ENCODE results near the gene NYNRIN.

Gene NYNRIN

GRCh38 chr14:24360281-24360680, 38.5 kb upstream of the NYNRIN start:
- Histone ChIP-seq H3K4me1 (ENCODE audit: control insufficient read depth in 2 of 2, insufficient read depth in 1 of 2, low read depth in 1 of 2, low read length in 2 of 2) (no peaks in the 10 kb centered on the region), H2BK15ac (ENCODE audit: low read length) (no peak overlapping the region), H3K27ac (replicated peaks; ENCODE audit: low read length) (no peak overlapping the region), H3K18ac (ENCODE audit: low read length) (no peak overlapping the region), H3K27me3 (ENCODE audit: control insufficient read depth in 3 of 3, insufficient read depth in 3 of 3, low read depth in 1 of 3, low read length in 3 of 3) (peaks cover 0 to 32% (median 2%) of the 10 kb centered on the region in 3 experiments), H3K14ac (ENCODE audit: low read length) (no peak overlapping the region), H2AFZ (ENCODE audit: low read length) (no peak overlapping the region), H2AK5ac (ENCODE audit: low read depth, low read length) (no peak overlapping the region), H3K9me3 (replicated peaks in 1 of 2; ENCODE audit: control insufficient read depth in 2 of 2, insufficient read depth in 1 of 2, low read depth in 1 of 2, low read length in 2 of 2) (no peaks in the 10 kb centered on the region), H2BK12ac (ENCODE audit: low read length) (no peak overlapping the region), H3K4me2 (ENCODE audit: insufficient read depth, low read length, poor library complexity, severe bottlenecking) (no peak overlapping the region), H3K9ac (ENCODE audit: low read depth, low read length, poor library complexity) (no peak overlapping the region), H3K79me1 (ENCODE audit: low read depth, low read length) (no peaks in the 10 kb centered on the region), H3K23ac (ENCODE audit: low read depth, low read length, poor library complexity) (no peak overlapping the region), H2BK5ac (ENCODE audit: low read length) (no peak overlapping the region), H3K36me3 (replicated peaks in 1 of 2; ENCODE audit: control insufficient read depth in 2 of 2, insufficient read depth in 2 of 2, low read length in 2 of 2) (no peaks in the 10 kb centered on the region), H3K4me3 (ENCODE audit: low read length in 2 of 2) (no peak overlapping the region), H4K8ac (ENCODE audit: low read depth, low read length) (no peak overlapping the region), H3K4ac (ENCODE audit: low read length) (no peak overlapping the region), H4K91ac (ENCODE audit: low read depth, low read length, poor library complexity) (no peak overlapping the region), H2BK120ac (ENCODE audit: low read depth, low read length) (no peak overlapping the region)
- WGBS, 2 donors (ENCODE audit: extremely low coverage in 2 of 2, insufficient read length in 2 of 2, insufficient replicate concordance in 1 of 2), result no CpG with 5 or more reads among the region's 3 CpGs
- no peak for DNase-seq (ENCODE audit: low spot score)

GRCh38 chr14:24361326-24361725, 37.5 kb upstream of the NYNRIN start:
- Histone ChIP-seq H3K4me3 (ENCODE audit: low read length in 2 of 2) (no peak overlapping the region), H2BK12ac (ENCODE audit: low read length) (no peak overlapping the region), H2BK120ac (ENCODE audit: low read depth, low read length) (no peak overlapping the region), H3K79me1 (ENCODE audit: low read depth, low read length) (no peaks in the 10 kb centered on the region), H3K4ac (ENCODE audit: low read length) (no peak overlapping the region), H3K36me3 (replicated peaks in 1 of 2; ENCODE audit: control insufficient read depth in 2 of 2, insufficient read depth in 2 of 2, low read length in 2 of 2) (no peaks in the 10 kb centered on the region), H3K14ac (ENCODE audit: low read length) (no peak overlapping the region), H4K8ac (ENCODE audit: low read depth, low read length) (no peak overlapping the region), H3K9me3 (replicated peaks in 1 of 2; ENCODE audit: control insufficient read depth in 2 of 2, insufficient read depth in 1 of 2, low read depth in 1 of 2, low read length in 2 of 2) (no peaks in the 10 kb centered on the region), H4K91ac (ENCODE audit: low read depth, low read length, poor library complexity) (no peak overlapping the region), H3K4me2 (ENCODE audit: insufficient read depth, low read length, poor library complexity, severe bottlenecking) (no peak overlapping the region), H2AK5ac (ENCODE audit: low read depth, low read length) (no peak overlapping the region), H2BK5ac (ENCODE audit: low read length) (no peak overlapping the region), H3K27ac (replicated peaks; ENCODE audit: low read length) (no peak overlapping the region), H3K4me1 (ENCODE audit: control insufficient read depth in 2 of 2, insufficient read depth in 1 of 2, low read depth in 1 of 2, low read length in 2 of 2) (peaks cover 2 to 6% of the 10 kb centered on the region in 2 donors), H3K27me3 (ENCODE audit: control insufficient read depth in 3 of 3, insufficient read depth in 3 of 3, low read depth in 1 of 3, low read length in 3 of 3) (peaks cover 0 to 32% (median 2%) of the 10 kb centered on the region in 3 experiments), H3K9ac (ENCODE audit: low read depth, low read length, poor library complexity) (no peak overlapping the region), H3K18ac (ENCODE audit: low read length) (no peak overlapping the region), H2BK15ac (ENCODE audit: low read length) (no peak overlapping the region), H3K23ac (ENCODE audit: low read depth, low read length, poor library complexity) (no peak overlapping the region), H2AFZ (ENCODE audit: low read length) (no peak overlapping the region)
- WGBS, 2 donors (ENCODE audit: extremely low coverage in 2 of 2, insufficient read length in 2 of 2, insufficient replicate concordance in 1 of 2), result no CpG with 5 or more reads among the region's 2 CpGs
- no peak for DNase-seq (ENCODE audit: low spot score)

- Histone ChIP-seq H3K23ac (ENCODE audit: low read depth, low read length, poor library complexity) (no peak overlapping the region), H2BK120ac (ENCODE audit: low read depth, low read length) (no peak overlapping the region), H2AFZ (ENCODE audit: low read length) (no peak overlapping the region), H2AK5ac (ENCODE audit: low read depth, low read length) (no peak overlapping the region), H3K79me1 (ENCODE audit: low read depth, low read length) (no peaks in the 10 kb centered on the region), H3K9me3 (replicated peaks in 1 of 2; ENCODE audit: control insufficient read depth in 2 of 2, insufficient read depth in 1 of 2, low read depth in 1 of 2, low read length in 2 of 2) (no peaks in the 10 kb centered on the region), H3K36me3 (replicated peaks in 1 of 2; ENCODE audit: control insufficient read depth in 2 of 2, insufficient read depth in 2 of 2, low read length in 2 of 2) (no peaks in the 10 kb centered on the region), H3K27me3 (ENCODE audit: control insufficient read depth in 3 of 3, insufficient read depth in 3 of 3, low read depth in 1 of 3, low read length in 3 of 3) (peaks cover 0 to 30% (median 2%) of the 10 kb centered on the region in 3 experiments), H2BK5ac (ENCODE audit: low read length) (no peak overlapping the region), H3K27ac (replicated peaks; ENCODE audit: low read length) (no peak overlapping the region), H3K4ac (ENCODE audit: low read length) (no peak overlapping the region), H3K9ac (ENCODE audit: low read depth, low read length, poor library complexity) (no peak overlapping the region), H4K91ac (ENCODE audit: low read depth, low read length, poor library complexity) (no peak overlapping the region), H4K8ac (ENCODE audit: low read depth, low read length) (no peak overlapping the region), H2BK12ac (ENCODE audit: low read length) (no peak overlapping the region), H3K4me2 (ENCODE audit: insufficient read depth, low read length, poor library complexity, severe bottlenecking) (no peak overlapping the region), H3K4me3 (ENCODE audit: low read length in 2 of 2) (no peak overlapping the region), H3K4me1 (ENCODE audit: control insufficient read depth in 2 of 2, insufficient read depth in 1 of 2, low read depth in 1 of 2, low read length in 2 of 2) (peaks cover 2 to 6% of the 10 kb centered on the region in 2 donors), H2BK15ac (ENCODE audit: low read length) (no peak overlapping the region), H3K18ac (ENCODE audit: low read length) (no peak overlapping the region), H3K14ac (ENCODE audit: low read length) (no peak overlapping the region)
- no peak for DNase-seq (ENCODE audit: low spot score)
- whole genome bisulfite sequencing, 2 donors (ENCODE audit: extremely low coverage in 2 of 2, insufficient read length in 2 of 2, insufficient replicate concordance in 1 of 2), result no CpG with 5 or more reads among the region's 2 CpGs
Measured at GRCh38 chr14:24362241-24362960, 36.4 kb upstream of the NYNRIN start.

GRCh38 chr14:24363401-24363800, 35.4 kb upstream of the NYNRIN start:
- no peaks in the 10 kb centered on the region for H3K36me3 ChIP-seq (replicated peaks in 1 of 2; ENCODE audit: control insufficient read depth in 2 of 2, insufficient read depth in 2 of 2, low read length in 2 of 2)
- H3K4me2 ChIP-seq (ENCODE audit: insufficient read depth, low read length, poor library complexity, severe bottlenecking), result no peak overlapping the region
- no peaks in the 10 kb centered on the region for H3K9me3 ChIP-seq (replicated peaks in 1 of 2; ENCODE audit: control insufficient read depth in 2 of 2, insufficient read depth in 1 of 2, low read depth in 1 of 2, low read length in 2 of 2)
- no peak for DNase-seq (ENCODE audit: low spot score)
- H2BK15ac ChIP-seq (ENCODE audit: low read length), result no peak overlapping the region
- H3K23ac ChIP-seq (ENCODE audit: low read depth, low read length, poor library complexity), result no peak overlapping the region
- H3K27me3 ChIP-seq (ENCODE audit: control insufficient read depth in 3 of 3, insufficient read depth in 3 of 3, low read depth in 1 of 3, low read length in 3 of 3), result peaks cover 0 to 24% (median 2%) of the 10 kb centered on the region in 3 experiments
- H3K9ac ChIP-seq (ENCODE audit: low read depth, low read length, poor library complexity), result no peak overlapping the region
- no peak overlapping the region for H2BK5ac ChIP-seq (ENCODE audit: low read length)
- H3K14ac ChIP-seq (ENCODE audit: low read length), result no peak overlapping the region
- no peak overlapping the region for H4K8ac ChIP-seq (ENCODE audit: low read depth, low read length)
- H2AK5ac ChIP-seq (ENCODE audit: low read depth, low read length), result no peak overlapping the region
- no peak overlapping the region for H2BK120ac ChIP-seq (ENCODE audit: low read depth, low read length)
- H3K4me1 ChIP-seq (ENCODE audit: control insufficient read depth in 2 of 2, insufficient read depth in 1 of 2, low read depth in 1 of 2, low read length in 2 of 2), result peaks cover 2 to 8% of the 10 kb centered on the region in 2 donors
- H3K27ac ChIP-seq (replicated peaks; ENCODE audit: low read length), result no peak overlapping the region
- H3K4ac ChIP-seq (ENCODE audit: low read length), result no peak overlapping the region
- no peak overlapping the region for H2AFZ ChIP-seq (ENCODE audit: low read length)
- no peak overlapping the region for H3K4me3 ChIP-seq (ENCODE audit: low read length in 2 of 2)
- H4K91ac ChIP-seq (ENCODE audit: low read depth, low read length, poor library complexity), result no peak overlapping the region
- no peak overlapping the region for H3K18ac ChIP-seq (ENCODE audit: low read length)
- no peak overlapping the region for H2BK12ac ChIP-seq (ENCODE audit: low read length)
- no CpG with 5 or more reads among the region's 5 CpGs for WGBS, 2 donors (ENCODE audit: extremely low coverage in 2 of 2, insufficient read length in 2 of 2, insufficient replicate concordance in 1 of 2)
- H3K79me1 ChIP-seq (ENCODE audit: low read depth, low read length), result no peaks in the 10 kb centered on the region
